ENCODE measurements around the gene TNNT2. TPM values are rescaled to one million over a fixed set of nuclear protein-coding genes. Genes with fewer than 3 reads are reported as not detected.

The TNNT2 gene
- total and polyA plus RNA-seq, 2 of the 8 experiments (the other 6 are each of a cell fraction or from before 2014, with no cell fraction given): 3.1 to 21.0 TPM

DNA sequence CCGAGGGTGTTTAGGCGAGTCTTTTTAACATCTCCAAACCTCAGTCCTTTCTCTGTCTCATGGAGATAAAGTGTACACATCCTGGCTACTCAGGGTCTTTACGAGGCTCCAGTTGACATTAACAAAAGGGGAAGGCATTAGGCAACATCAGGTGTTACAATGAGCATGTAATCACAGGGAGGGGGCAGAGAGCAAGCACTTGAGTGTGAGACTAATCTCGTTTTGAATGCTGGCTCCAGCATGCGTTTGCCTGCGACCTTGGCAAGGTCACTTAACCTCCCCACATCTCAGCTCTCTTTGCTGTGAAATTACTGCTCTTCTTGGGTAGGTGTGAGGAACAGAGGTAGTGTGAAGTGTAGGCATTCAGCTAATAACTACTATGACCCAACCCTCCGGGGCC, 3.1 kb downstream of the TNNT2 start:
- Histone ChIP-seq H3K27ac (ENCODE audit: low read depth, low read length) (no peak overlapping the region), H3K79me2 (ENCODE audit: control insufficient read depth in 1 of 2, insufficient read depth in 2 of 2, low read length in 2 of 2) (no peaks in the 10 kb centered on the region), H3K56ac (replicated peaks; ENCODE audit: insufficient read length, low read depth, low read length) (no peak overlapping the region), H4K5ac (ENCODE audit: insufficient read length, low read depth, low read length) (no peak overlapping the region), H3K14ac (ENCODE audit: insufficient read length) (no peak overlapping the region), H3K79me1 (ENCODE audit: low read depth, low read length) (no peaks in the 10 kb centered on the region; the same call in 1 of the 2 replicates), H3K9ac (replicated peaks in 1 of 4; ENCODE audit: extremely low read depth in 1 of 4, low read depth in 3 of 4, low read length in 3 of 4) (no peak overlapping the region), H2BK5ac (ENCODE audit: low read depth, low read length) (peak overlapping the region; percentile 94; the same call in 1 of the 2 replicates), H2AK5ac (ENCODE audit: low read depth, low read length) (peak overlapping the region; percentile 86), H4K8ac (ENCODE audit: extremely low read depth, insufficient read depth, low read length) (no peak overlapping the region), H3K27me3 (replicated peaks in 1 of 4; ENCODE audit: control insufficient read depth in 3 of 4, extremely low read depth in 1 of 4, insufficient read depth in 3 of 4, low read length in 3 of 4) (no peaks in the 10 kb centered on the region), H3K4me1 (replicated peaks in 1 of 4; ENCODE audit: control insufficient read depth in 3 of 4, insufficient read depth in 4 of 4, low read length in 3 of 4) (peaks cover 9 to 40% (median 28%) of the 10 kb centered on the region in 4 experiments), H4K20me1 (replicated peaks in 1 of 2; ENCODE audit: control insufficient read depth in 1 of 2, insufficient read depth in 2 of 2, low read length in 2 of 2) (no peaks in the 10 kb centered on the region), H3K23ac (ENCODE audit: insufficient read length) (no peak overlapping the region), H3K4me3 (ENCODE audit: extremely low read depth in 1 of 4, insufficient read depth in 2 of 4, low read depth in 3 of 4, low read length in 4 of 4) (no peak overlapping the region), H3K18ac (ENCODE audit: extremely low read depth, low read length) (peak overlapping the region; percentile 99), H4K91ac (replicated peaks; ENCODE audit: insufficient read length, low read length) (peak overlapping the region; percentile 95), H3K9me3 (ENCODE audit: insufficient read depth in 2 of 2, low read depth in 1 of 2, low read length in 1 of 2) (no peaks in the 10 kb centered on the region), H2BK20ac (ENCODE audit: low read length) (peak overlapping the region; percentile 99), H2BK120ac (replicated peaks; ENCODE audit: low read depth, low read length) (peak overlapping the region; percentile 85), H2AFZ (ENCODE audit: low read length) (no peak overlapping the region; the same call in 1 of the 2 replicates), H3K23me2 (ENCODE audit: low read depth, low read length) (peaks cover 2% of the 10 kb centered on the region; the same call in 1 of the 2 replicates), H3K4ac (replicated peaks; ENCODE audit: insufficient read length, low read depth, low read length) (peak overlapping the region; percentile 87), H3K36me3 (ENCODE audit: control insufficient read depth in 2 of 4, insufficient read depth in 4 of 4, low read length in 3 of 4) (no peaks in the 10 kb centered on the region), H2BK12ac (ENCODE audit: low read depth, low read length) (peak overlapping the region; percentile 99), H3K4me2 (ENCODE audit: insufficient read depth in 1 of 2, low read depth in 2 of 2, low read length in 2 of 2) (peak overlapping the region in 1 of 2 experiments; percentile 21; a peak in 1 of 4 replicates), H2BK15ac (ENCODE audit: low read length) (peak overlapping the region; percentile 99; the same call in 1 of the 2 replicates)
- ChIA-PET CTCF (ENCODE audit: partially characterized antibody) (interaction anchor here (0.7 to 17.6 kb wide), 13 partner anchors 8 to 138 kb away, joined by 3 to 371 read pairs (median 6); partner anchors contain the start of gene LAD1), POLR2A (ENCODE audit: partially characterized antibody) (interaction anchor here (1.2 to 6.5 kb wide), 3 partner anchors 14 to 35 kb away, joined by 5 to 49 read pairs (median 9); no protein-coding TSS in a partner anchor)
- DNase-seq (ENCODE audit: low read depth in 1 of 2, low spot score in 2 of 2) (no peak), FAIRE-seq (no peak)
- WGBS, 2 experiments (ENCODE audit: extremely low coverage in 1 of 2, insufficient coverage in 1 of 2, insufficient read length in 1 of 2, insufficient replicate concordance in 2 of 2, low coverage in 1 of 2, low lambda C conversion rate in 2 of 2, missing lambda C conversion rate in 1 of 2): 85% methylated on average over 7 of the region's 7 CpGs; no CpG with 5 or more reads in 1 of the 2 experiments
- no peak for TF ChIP-seq EP300 (IDR thresholded peaks at IDR 0.05; ENCODE audit: borderline replicate concordance in 1 of 2, low read depth in 2 of 2, low read length in 2 of 2)
- TF ChIP-seq YY1 (IDR thresholded peaks at IDR 0.05; ENCODE audit: low read depth, low read length): no peak
- no peak for TF ChIP-seq SUZ12 (IDR thresholded peaks at IDR 0.05; ENCODE audit: low read length)
- TF ChIP-seq HDAC2 (IDR thresholded peaks at IDR 0.05; ENCODE audit: borderline replicate concordance in 1 of 2, low read depth in 2 of 2, low read length in 2 of 2): no peak
- TF ChIP-seq TBP (IDR thresholded peaks at IDR 0.05; ENCODE audit: low read depth, low read length): no peak
- TF ChIP-seq KDM1A (IDR thresholded peaks at IDR 0.05; ENCODE audit: borderline replicate concordance, low read length): no peak
- TF ChIP-seq SIRT6 (IDR thresholded peaks at IDR 0.05; ENCODE audit: low read length): no peak
- no peak for TF ChIP-seq EGR1 (IDR thresholded peaks at IDR 0.05; ENCODE audit: borderline replicate concordance, low read depth, low read length)
- TF ChIP-seq, protein P1, sequence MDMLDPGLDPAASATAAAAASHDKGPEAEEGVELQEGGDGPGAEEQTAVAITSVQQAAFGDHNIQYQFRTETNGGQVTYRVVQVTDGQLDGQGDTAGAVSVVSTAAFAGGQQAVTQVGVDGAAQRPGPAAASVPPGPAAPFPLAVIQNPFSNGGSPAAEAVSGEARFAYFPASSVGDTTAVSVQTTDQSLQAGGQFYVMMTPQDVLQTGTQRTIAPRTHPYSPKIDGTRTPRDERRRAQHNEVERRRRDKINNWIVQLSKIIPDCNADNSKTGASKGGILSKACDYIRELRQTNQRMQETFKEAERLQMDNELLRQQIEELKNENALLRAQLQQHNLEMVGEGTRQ (IDR thresholded peaks at IDR 0.05; ENCODE audit: low read length): no peak
- TF ChIP-seq SAP30 (IDR thresholded peaks at IDR 0.05; ENCODE audit: insufficient read depth, insufficient replicate concordance, low read length): no peak
- no peak for TF ChIP-seq JUND (IDR thresholded peaks at IDR 0.05; ENCODE audit: low read length)

All from H1 (cell line).